Muscle of arm (tissue), 14 donors: ENCODE measurements around the gene PTGS1. TPM values are rescaled to one million over a fixed set of nuclear protein-coding genes. Genes with fewer than 3 reads are reported as not detected.
"Not testable (repeated sequence)": the region's sequence is repeated elsewhere in the genome, so short reads cannot be mapped to it uniquely, and the experiment has no call there.

Experiments
- DNase-seq: peaks from one replicate; pipeline ENCODE4 v3.0.0-alpha.2; 2013
- long read RNA-seq, 11 donors: transcript quantifications; one replicate each; lab custom pipeline, GENCODE V29; 2026
- polyA plus RNA-seq, 12 donors: library from polyadenylated mRNA; unstranded; fragments of 120-200 nt; gene quantifications; one replicate each; pipeline ENCODE4 v1.2.1, GENCODE V29; 2013; ENCODE audit not compliant: insufficient read length in 12 of 12

PTGS1 gene
- 10 to 100 TPM in 2 of 12 donors, 1 to 10 TPM in 9, not detected in 1; 3.3 to 11.2 (median 4.2) TPM for polyA plus RNA-seq
- long read RNA-seq, donor 1, full-length matches to known transcripts = 2 of 2 reads
- long read RNA-seq, donor 1, partial matches to known transcripts = 0 of 2 reads
- long read RNA-seq, donor 1, other reads (novel, unspliced or antisense) = 0 of 2 reads
- long read RNA-seq, donor 2 = 0 reads
- long read RNA-seq, donor 3 = 0 reads
- long read RNA-seq, donor 4 = 0 reads
- long read RNA-seq, donor 5 = 0 reads
- long read RNA-seq, donor 6 = 0 reads
- long read RNA-seq, donor 7 = 0 reads
- long read RNA-seq, donor 8 = 0 reads
- long read RNA-seq, donor 9 = 0 reads
- long read RNA-seq, donor 10 = 0 reads
- long read RNA-seq, donor 11, full-length matches to known transcripts = 1 of 1 reads
- long read RNA-seq, donor 11, partial matches to known transcripts = 0 of 1 reads
- long read RNA-seq, donor 11, other reads (novel, unspliced or antisense) = 0 of 1 reads

DNA sequence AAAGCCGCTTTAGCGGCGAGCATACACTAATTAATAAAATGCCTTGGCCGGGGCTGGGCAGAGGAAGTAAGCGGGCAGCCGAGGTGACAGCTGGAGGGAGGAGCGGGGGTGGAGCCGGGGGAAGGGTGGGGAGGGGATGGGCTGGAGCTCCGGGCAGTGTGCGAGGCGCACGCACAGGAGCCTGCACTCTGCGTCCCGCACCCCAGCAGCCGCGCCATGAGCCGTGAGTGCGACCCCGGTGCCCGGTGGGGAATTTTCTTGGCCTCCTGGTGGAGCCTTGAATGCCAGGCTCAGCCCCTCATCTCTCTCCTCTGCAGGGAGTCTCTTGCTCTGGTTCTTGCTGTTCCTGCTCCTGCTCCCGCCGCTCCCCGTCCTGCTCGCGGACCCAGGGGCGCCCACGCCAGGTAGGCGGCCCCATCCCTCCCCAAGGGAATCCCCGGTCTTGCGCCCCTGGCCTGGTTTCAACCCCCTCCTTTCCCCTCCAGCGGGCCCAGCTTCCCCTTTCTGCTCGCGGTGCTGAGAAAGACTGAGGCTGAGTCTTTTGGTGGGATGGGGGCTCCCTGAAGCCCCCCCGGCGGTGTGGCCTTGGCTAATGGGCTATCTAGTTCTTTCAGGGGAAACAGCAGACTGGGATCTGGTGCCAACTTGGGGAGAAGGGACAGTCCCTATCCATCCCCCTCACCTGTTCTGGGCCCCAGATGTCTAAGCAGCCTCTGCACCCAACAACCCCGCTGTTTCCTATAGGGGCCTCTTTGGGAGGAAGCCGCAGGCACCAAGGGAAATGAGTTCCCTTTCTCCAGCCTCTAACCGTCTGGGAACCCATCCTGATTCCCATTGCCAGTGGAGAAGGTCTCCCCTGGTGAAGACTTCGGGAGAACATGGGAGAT is at the start of gene PTGS1:
Gene PTGS1, plus strand, starts transcription at position 156 of the 887 bp plus-strand sequence. Its CDS starts 61 bp downstream, at position 217.
- DNase-seq = no peak

DNA sequence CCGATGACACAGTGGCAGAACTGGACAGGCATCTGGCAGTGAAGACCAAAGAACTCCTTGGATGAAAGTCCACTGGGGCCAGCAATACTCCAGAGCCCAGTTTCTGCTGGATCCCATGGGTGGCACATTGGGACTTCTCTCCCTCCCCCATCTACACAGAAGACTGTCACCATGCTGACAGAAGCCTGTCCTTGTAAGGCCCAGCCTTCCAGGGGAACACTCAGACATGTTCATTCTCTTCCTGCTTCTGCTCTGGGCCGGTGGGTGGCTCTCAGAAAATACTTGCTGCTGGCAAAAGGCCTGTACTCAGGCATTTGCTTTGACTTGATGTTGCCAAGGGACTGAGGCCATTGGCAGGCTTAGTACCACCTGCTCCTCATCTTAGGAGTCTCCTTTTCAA is 48.3 kb upstream of the PTGS1 start:
- DNase-seq = no peak

DNA sequence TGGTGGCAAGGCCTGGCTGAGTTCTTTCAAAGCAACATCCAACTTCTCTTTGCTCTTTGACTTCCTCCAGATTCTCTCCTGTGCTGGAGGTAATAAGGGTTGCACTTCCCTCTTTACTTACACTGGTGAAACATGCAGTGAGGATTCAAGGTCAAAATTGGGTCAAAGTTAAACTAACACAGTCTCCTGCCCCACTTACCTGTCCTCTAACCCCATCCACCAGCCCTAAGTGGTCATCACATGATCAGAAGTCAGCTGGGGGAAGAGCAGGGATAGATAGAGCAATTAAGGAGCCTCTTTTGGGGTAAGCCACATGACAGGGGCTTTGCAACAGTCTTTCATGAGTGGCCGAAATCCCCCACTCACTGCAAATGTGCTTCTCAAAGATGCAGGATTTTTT is 46.2 kb upstream of the PTGS1 start:
- not testable (repeated sequence) for DNase-seq

DNA sequence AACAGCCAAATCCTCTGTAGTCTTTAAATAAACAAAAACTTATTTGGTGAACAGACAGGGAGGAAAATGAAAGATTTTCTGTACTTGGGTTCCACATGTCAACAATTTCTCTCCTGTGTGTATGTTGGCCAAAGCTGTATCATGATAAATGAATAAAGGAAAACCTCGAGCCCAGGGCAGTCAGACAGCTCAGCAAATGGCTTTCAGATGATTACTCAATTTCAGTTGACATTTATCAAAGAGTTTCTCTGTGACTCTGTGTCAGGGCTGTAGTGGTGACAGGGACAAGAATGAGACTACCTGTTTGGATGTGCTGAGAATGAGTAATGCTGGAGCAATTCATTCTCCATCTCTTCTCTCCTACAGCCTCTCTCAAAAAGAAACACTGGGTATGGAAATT is 45.7 kb upstream of the PTGS1 start:
- no peak for DNase-seq

DNA sequence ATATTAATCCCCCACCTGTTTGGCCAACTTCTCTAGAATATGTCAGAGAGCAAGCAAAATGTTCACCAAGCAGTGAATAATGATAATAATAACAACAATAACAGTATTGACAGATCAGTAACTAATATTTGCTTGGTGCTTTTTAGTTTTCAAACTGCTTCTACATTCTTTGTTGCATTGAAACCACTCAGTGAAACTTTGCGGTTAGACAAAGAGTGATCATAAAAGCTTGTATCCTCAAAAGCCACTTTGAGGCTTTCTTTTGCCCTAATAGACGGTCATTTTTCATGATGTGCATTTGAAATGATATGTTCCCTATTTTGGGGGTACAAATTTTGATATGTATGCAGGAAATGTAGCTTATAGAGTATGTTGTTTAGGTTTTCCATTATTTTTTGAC is 43.6 kb upstream of the PTGS1 start:
- DNase-seq = no peak

DNA sequence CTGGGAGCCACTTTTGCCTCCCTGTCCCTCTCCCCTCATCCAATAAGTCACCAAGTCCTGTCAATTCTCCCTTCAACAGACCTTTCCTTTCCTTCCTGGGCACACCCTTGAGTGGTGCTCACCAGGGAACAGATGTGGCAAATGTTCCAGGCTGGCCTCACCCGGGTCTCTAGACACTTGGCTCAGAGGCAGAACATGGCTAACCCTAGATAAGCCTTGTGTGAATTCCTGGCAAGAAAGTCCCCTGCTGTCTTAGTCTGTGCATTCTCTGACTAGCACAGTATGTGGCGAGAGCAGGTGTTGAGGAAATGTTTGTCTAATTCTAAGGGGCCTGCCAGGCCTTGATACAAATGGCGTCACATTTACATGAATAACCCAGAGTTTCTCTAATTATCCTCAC is 41.2 kb upstream of the PTGS1 start:
- DNase-seq = no peak

- DNase-seq = not testable (repeated sequence)
These were observed 40.4 kb upstream of the PTGS1 start for GRCh38 chr9:122330466-122330865.

DNA sequence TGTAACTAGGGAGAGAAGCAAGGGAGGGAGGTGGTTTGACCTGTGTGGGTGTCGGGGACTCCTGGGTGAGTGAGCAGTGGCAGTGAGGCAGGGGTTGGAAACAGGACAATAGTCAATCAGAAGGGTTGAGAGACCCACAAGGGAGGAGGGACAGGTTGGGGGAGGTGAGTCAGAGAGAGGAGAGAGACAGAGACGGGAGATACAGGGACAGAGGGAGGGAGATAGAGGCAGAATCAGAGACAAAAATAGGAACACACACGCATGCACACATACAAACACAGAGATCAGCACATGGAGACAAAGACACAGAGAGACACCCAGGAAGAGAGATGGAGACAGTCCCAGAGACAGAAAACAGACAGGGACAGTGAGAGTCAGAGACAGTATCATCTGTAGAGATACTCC is 39.3 kb upstream of the PTGS1 start:
- DNase-seq = no peak

- DNase-seq = no peak
These were observed 38.7 kb upstream of the PTGS1 start for GRCh38 chr9:122332083-122332482.

- DNase-seq = no peak
These were observed 38.2 kb upstream of the PTGS1 start for GRCh38 chr9:122332644-122333043.

- DNase-seq = no peak
These were observed 37.5 kb upstream of the PTGS1 start for GRCh38 chr9:122333169-122333808.

- no peak for DNase-seq
These were observed 35.9 kb upstream of the PTGS1 start for GRCh38 chr9:122334916-122335315.

- no peak for DNase-seq
These were observed 34.6 kb upstream of the PTGS1 start for GRCh38 chr9:122336189-122336588.

DNA sequence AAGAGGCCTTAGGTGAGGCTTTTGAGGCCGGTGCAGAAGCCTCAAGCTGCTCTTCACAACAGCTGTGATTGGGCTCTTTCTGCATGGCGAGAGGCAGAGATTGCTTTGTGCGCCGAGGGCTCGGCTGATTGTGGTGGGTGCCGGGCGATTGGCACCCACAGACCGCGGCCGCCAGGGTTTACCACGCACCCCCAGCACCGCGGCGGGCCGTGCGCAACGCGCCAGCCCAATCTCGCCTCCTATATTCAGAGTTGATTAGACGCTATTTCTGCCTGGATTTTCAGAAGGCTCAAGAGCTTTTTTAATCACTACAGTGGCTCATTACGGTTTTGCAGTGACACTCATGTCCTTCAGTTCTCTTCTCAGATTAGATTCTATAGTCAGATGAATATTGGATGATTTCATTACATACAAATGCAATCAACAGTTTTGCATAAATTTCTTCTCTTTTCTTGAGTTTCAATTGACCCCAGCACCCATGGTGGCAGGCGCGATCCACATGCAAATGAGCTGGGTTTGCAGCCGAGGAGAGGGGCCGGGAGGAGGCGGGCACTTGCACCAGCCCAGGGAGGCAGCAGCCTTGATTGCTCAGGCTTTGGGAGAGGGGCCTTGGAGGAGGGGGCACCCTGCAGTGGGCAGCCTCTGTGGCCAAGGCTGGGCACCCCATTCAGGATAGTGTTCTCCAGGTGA is 33.8 kb upstream of the PTGS1 start:
- no peak for DNase-seq

DNA sequence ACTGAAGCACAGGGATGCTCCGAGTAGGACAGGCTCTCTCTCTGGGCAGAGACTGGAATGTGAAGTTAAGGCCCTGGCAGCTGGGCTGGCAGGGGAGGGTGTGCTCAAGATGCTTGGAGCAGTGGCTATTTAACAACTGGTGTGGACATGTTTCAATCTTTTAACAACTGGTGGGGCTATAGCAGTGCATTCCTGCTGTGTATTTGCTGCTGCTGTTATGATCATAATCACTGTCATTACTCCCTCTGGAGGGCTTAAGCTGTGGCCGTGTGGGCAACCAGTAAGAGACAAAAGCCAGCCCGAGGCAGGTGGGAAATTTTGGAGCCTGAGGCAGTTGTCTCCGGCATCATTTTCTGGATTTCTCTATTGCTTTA is 33.3 kb upstream of the PTGS1 start:
- no peak for DNase-seq

DNA sequence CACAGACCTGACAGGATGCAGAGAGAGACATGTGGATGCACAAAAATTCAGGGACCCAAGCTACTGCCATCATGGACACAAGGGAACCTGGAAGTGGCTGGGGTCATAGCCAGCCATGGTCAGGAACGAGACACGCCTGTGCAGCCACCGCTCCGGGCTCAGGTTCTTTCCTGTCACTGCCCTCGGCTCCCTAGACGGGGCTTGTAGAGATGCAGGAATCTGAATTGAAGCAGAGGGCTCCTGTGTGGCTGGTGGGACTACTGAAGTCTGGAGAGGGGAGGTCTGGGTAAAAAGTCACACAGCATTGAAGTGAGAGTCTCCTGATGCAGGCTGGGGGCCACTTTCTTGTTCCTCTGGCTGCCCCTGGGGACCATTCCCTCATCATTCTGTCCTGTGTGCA is 32.3 kb upstream of the PTGS1 start:
- DNase-seq = no peak

DNA sequence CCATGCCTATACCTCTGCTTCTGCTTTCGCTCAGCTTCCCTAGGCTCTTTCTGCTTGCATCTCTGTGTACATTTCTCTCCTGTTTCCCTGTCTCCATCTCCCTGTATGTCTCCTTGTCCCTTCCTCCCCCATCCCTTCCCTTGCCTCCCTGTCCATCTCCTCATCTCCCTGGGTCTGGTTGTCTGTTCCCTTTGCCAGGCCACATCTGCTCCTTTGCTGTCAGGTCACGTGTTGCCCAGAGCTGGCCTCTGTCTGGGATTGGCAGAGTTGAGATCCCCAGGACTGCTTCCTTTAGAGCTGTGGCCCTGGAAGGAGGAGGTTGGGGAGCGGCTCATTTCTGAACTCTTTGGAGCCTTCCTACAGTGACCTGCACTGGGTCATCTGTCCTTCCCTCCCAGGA is 31.8 kb upstream of the PTGS1 start:
- DNase-seq = no peak

GRCh38 chr9:122339579-122339978 is 31.2 kb upstream of the PTGS1 start:
- DNase-seq = no peak

DNA sequence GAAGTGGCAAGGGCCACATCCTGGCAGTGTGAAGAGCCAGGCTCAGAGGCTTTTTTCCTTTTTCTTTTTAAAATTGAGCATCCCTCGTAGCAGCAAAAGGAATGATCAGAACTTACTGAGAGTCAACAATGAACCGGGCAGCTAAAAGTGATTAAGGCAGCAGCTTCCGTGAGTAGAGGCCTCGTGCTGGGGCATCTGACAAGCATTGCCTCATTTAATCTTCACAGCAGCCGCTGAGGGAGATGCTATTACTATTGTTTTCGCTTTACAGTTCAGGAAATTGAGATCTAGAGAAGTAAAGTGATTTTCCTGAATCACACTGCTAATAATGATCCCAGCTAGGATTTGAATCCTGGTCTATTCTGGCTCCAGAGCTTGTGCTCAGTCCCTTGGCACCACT is 30.7 kb upstream of the PTGS1 start:
- DNase-seq = no peak

GRCh38 chr9:122342323-122343050 is 28.3 kb upstream of the PTGS1 start:
- no peak for DNase-seq
